Common myeloid progenitor, CD34-positive (primary cell): ENCODE data around the gene SLC9A8.

Experiments
- CTCF ChIA-PET: fragments of 350-600 bp; sonication (Branson Sonifier 250); formaldehyde crosslinking; loops from one replicate; lab custom pipeline; 2021; ENCODE audit warnings: antibody characterized with exemption; lab: Charles Lee
- POLR2A ChIA-PET: fragments of 350-600 bp; sonication (Branson Sonifier 250); formaldehyde crosslinking; loops from one replicate; lab custom pipeline; 2021; ENCODE audit warnings: antibody characterized with exemption; lab: Charles Lee
- DNase-seq, 3 donors: peaks; one replicate each; pipeline versions ENCODE4 v3.0.0 to v3.0.0-alpha.2; 2013
- H3K27ac ChIP-seq, 2 experiments: 1 replicate in 1 of 2; 2 replicates in 1 of 2; pipeline ENCODE4 v1.7.0; 2013; ENCODE audit warnings: inconsistent platforms in 2 of 2, low read length in 2 of 2, mild to moderate bottlenecking in 2 of 2, low read depth in 1 of 2, moderate library complexity in 1 of 2; ENCODE audit not compliant: severe bottlenecking in 2 of 2, insufficient read depth in 1 of 2, poor library complexity in 1 of 2
- H3K27me3 ChIP-seq, 5 experiments: replicated peaks in 2 of 5; 1 replicate in 3 of 5; 2 replicates in 2 of 5; pipeline versions ENCODE4 v1.6.1 to v1.7.0; 2013; ENCODE audit warnings: low read length in 4 of 5, mild to moderate bottlenecking in 2 of 5, moderate library complexity in 2 of 5, inconsistent platforms in 1 of 5; ENCODE audit not compliant: insufficient read depth in 5 of 5, control insufficient read depth in 4 of 5
- H3K36me3 ChIP-seq, 4 experiments: 1 replicate in 2 of 4; 2 replicates in 2 of 4; pipeline versions ENCODE4 v1.6.1 to v1.7.0; 2013; ENCODE audit warnings: low read length in 3 of 4, control low read depth in 1 of 4, mild to moderate bottlenecking in 1 of 4; ENCODE audit not compliant: control insufficient read depth in 4 of 4, insufficient read depth in 4 of 4
- H3K4me1 ChIP-seq, 4 experiments: 1 replicate in 3 of 4; 2 replicates in 1 of 4; pipeline versions ENCODE4 v1.6.1 to v1.7.1; 2013; ENCODE audit warnings: low read length in 3 of 4, mild to moderate bottlenecking in 3 of 4, control low read depth in 1 of 4, inconsistent platforms in 1 of 4, moderate library complexity in 1 of 4; ENCODE audit not compliant: control insufficient read depth in 4 of 4, insufficient read depth in 4 of 4; ENCODE audit errors: control extremely low read depth in 1 of 4
- H3K4me3 ChIP-seq, 7 experiments: 1 replicate in 4 of 7; 2 replicates in 3 of 7; pipeline versions ENCODE4 v1.5.1 to v1.7.0; 2013; ENCODE audit warnings: mild to moderate bottlenecking in 7 of 7, low read length in 6 of 7, moderate library complexity in 6 of 7, inconsistent platforms in 2 of 7, low read depth in 2 of 7, control low read depth in 1 of 7; ENCODE audit not compliant: insufficient read depth in 4 of 7, control insufficient read depth in 1 of 7; ENCODE audit errors: extremely low read depth in 1 of 7
- H3K9me3 ChIP-seq, 5 experiments: 1 replicate in 4 of 5; 2 replicates in 1 of 5; pipeline versions ENCODE4 v1.6.1 to v1.7.1; 2013; ENCODE audit warnings: low read length in 4 of 5, mild to moderate bottlenecking in 2 of 5, inconsistent platforms in 1 of 5, low read depth in 1 of 5, moderate library complexity in 1 of 5; ENCODE audit not compliant: control insufficient read depth in 4 of 5, insufficient read depth in 2 of 5; ENCODE audit errors: control extremely low read depth in 1 of 5
- WGBS: methylation state at CpG from one replicate; pipeline ENCODE4 v1.1.5; 2013; ENCODE audit not compliant: insufficient coverage; 5-methylcytosine and 5-hydroxymethylcytosine counted together

The SLC9A8 gene

GRCh38 chr20:49914310-49915117 is 101.9 kb downstream of the SLC9A8 start:
- H3K4me1 ChIP-seq, result peaks cover 0 to 26% (median 21%) of the 10 kb centered on the region in 4 experiments
- peak overlapping the region; percentile 98 to 100 for H3K27ac ChIP-seq
- CTCF ChIA-PET, result interaction anchor here (0.6 to 1.8 kb wide), 8 partner anchors 10 to 82 kb away, joined by 3 to 11 read pairs (median 4); partner anchors contain the start of gene RNF114
- POLR2A ChIA-PET, result interaction anchor here (0.7 to 1.2 kb wide), 3 partner anchors 11 to 68 kb away, joined by 3 to 4 read pairs (median 3); no protein-coding TSS in a partner anchor
- WGBS, result 12% methylated on average over 19 of the region's 19 CpGs
- no peaks in the 10 kb centered on the region for H3K27me3 ChIP-seq
- H3K36me3 ChIP-seq, result peaks cover 3 to 13% (median 7%) of the 10 kb centered on the region in 4 experiments
- peak overlapping the region; percentile 77 to 97 (median 92) for H3K4me3 ChIP-seq
- no peaks in the 10 kb centered on the region for H3K9me3 ChIP-seq
- DNase-seq, result peak in 2 of 3 donors; percentile 48 to 64

DNA sequence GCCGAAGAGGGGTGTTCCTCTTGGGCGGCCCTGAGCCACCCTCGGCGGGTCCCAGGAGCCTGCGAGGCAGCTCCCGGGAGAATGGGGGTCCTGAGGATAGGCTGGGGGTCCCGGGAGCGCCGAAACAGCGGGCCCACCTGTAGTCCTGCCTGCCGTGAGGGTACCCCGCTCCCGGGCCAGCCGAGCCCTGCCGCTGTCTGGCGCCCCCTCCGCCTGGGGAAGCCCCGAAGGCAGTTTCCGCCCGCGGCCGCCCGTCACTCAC is 102.4 kb downstream of the SLC9A8 start:
- Histone ChIP-seq H3K9me3 (no peaks in the 10 kb centered on the region), H3K27me3 (no peaks in the 10 kb centered on the region), H3K4me1 (peaks cover 0 to 26% (median 21%) of the 10 kb centered on the region in 4 experiments), H3K36me3 (peaks cover 0 to 7% (median 5%) of the 10 kb centered on the region in 4 experiments), H3K27ac (peak overlapping the region; percentile 98 to 100), H3K4me3 (peak overlapping the region; percentile 77 to 97 (median 92))
- POLR2A ChIA-PET, result interaction anchor here (0.8 to 1.2 kb wide), 2 partner anchors 11 to 69 kb away, joined by 3 to 4 read pairs; no protein-coding TSS in a partner anchor
- DNase-seq, result no peak
- 0% methylated on average over 15 of the region's 23 CpGs for WGBS
- CTCF ChIA-PET, result interaction anchor here (0.7 to 1.8 kb wide), 4 partner anchors 11 to 34 kb away, joined by 3 to 11 read pairs (median 6); partner anchors contain the start of gene RNF114

GRCh38 chr20:49915380-49916145 is 102.9 kb downstream of the SLC9A8 start, which contains the start of gene SPATA2:
SPATA2 (minus strand) TSS chr20:49915529; CDS start chr20:49908490, 7,039 bp downstream.
- Histone ChIP-seq H3K4me3 (peak within 1 kb of the TSS; percentile 77 to 97 (median 92)), H3K36me3 (peaks cover 0 to 5% (median 2%) of the 10 kb centered on the region in 4 experiments), H3K27me3 (no peaks in the 10 kb centered on the region), H3K27ac (peak within 1 kb of the TSS; percentile 98 to 100), H3K9me3 (no peaks in the 10 kb centered on the region), H3K4me1 (peaks cover 0 to 26% (median 21%) of the 10 kb centered on the region in 4 experiments)
- POLR2A ChIA-PET, result interaction anchor here (0.9 to 1.2 kb wide), 2 partner anchors 12 to 20 kb away, joined by 3 to 4 read pairs; partner anchors contain the start of gene RNF114
- under 1% methylated on average over 61 of the region's 69 CpGs for WGBS
- peak; percentile 96 for DNase-seq
- CTCF ChIA-PET, result interaction anchor here (0.8 to 1.9 kb wide), 3 partner anchors 15 to 169 kb away, joined by 3 to 5 read pairs (median 3); no protein-coding TSS in a partner anchor

DNA sequence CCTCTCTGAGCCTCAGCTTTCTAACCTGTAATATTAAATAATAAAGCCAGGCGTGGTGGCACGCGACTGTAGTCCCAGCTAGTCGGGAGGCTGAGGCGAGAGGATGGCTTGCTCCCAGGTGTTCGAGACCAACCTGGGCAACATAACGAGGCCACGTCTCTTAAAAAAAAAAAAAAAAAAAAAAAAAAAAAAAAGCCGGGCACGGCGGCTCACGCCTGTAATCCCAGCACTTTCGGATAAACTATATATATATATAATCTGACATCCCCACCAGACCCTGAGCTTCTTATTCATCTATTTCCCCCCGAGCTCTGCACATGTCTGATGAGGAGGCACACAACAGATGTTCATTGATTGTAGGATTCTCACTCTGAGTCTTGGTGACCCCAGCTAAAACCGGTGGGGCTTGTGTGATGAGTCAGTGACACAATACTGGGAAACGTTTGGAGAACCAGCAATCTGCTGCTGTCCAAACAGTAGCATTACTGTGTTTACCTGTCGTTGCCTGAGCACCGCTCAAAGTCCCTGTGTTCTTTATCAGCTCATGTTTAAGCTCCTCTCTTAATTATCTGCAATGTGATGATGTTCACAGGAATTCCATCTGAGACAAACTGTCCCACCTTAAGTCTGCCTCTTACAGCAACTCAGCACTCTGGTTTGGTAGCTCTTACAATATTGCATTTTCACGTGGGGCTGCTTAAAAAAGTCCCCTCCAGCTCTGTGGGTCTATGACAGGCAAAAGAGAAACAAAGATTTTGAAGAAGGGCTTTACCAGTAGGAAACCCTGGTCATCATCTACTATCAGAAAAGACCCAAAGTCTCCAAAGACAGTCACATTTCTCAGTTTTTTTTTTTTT is 103.7 kb downstream of the SLC9A8 start:
- H3K4me3 ChIP-seq, result peak overlapping the region; percentile 77 to 97 (median 92)
- peak in 2 of 3 donors; percentile 68 to 75 for DNase-seq
- ChIA-PET POLR2A (interaction anchor here (0.9 kb wide), 1 partner anchor 20 kb away, joined by 3 read pairs; the partner anchor contains the start of gene RNF114), CTCF (interaction anchor here (0.5 to 1.9 kb wide), 5 partner anchors 10 to 168 kb away, joined by 3 to 5 read pairs (median 3); no protein-coding TSS in a partner anchor)
- WGBS, result 69% methylated on average over 4 of the region's 19 CpGs
- peaks cover 0 to 5% (median 2%) of the 10 kb centered on the region in 4 experiments for H3K36me3 ChIP-seq
- H3K27ac ChIP-seq, result peak overlapping the region; percentile 98 to 100
- H3K9me3 ChIP-seq, result no peaks in the 10 kb centered on the region
- H3K27me3 ChIP-seq, result no peaks in the 10 kb centered on the region
- peaks cover 0 to 26% (median 21%) of the 10 kb centered on the region in 4 experiments for H3K4me1 ChIP-seq

GRCh38 chr20:49918446-49918845 is 105.8 kb downstream of the SLC9A8 start:
- no peaks in the 10 kb centered on the region for H3K9me3 ChIP-seq
- no peak overlapping the region for H3K4me3 ChIP-seq
- peaks cover 0 to 26% (median 20%) of the 10 kb centered on the region in 4 experiments for H3K4me1 ChIP-seq
- CTCF ChIA-PET, result interaction anchor here (1.0 to 1.6 kb wide), 3 partner anchors 10 to 25 kb away, joined by 3 to 4 read pairs (median 4); no protein-coding TSS in a partner anchor
- DNase-seq, result no peak
- H3K36me3 ChIP-seq, result no peaks in the 10 kb centered on the region
- POLR2A ChIA-PET, result no interaction called here
- WGBS, result 100% methylated on average over 1 of the region's 3 CpGs
- H3K27ac ChIP-seq, result no peak overlapping the region
- no peaks in the 10 kb centered on the region for H3K27me3 ChIP-seq

DNA sequence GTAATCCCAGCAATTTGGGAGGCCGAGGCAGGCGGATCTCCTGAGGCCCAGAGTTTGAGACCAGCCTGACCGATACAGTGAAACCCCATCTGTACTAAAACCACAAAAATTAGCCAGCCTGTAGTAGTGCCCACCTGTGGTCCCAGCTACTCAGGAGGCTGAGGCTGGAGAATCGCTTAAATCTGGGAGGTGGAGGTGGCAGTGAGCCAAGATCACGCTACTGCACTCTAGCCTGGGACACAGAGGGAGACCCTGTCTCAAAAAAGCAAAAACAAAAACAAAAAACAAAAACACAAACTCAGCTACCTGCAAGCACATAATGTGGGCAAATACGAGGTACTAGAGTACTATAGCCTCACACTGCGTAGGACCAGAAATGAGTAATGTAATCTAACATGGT is 106.4 kb downstream of the SLC9A8 start:
- POLR2A ChIA-PET, result no interaction called here

More for the DNA sequence above, 106.4 kb downstream of the SLC9A8 start:
- CTCF ChIA-PET, result interaction anchor here (1.0 to 1.6 kb wide), 3 partner anchors 9 to 25 kb away, joined by 3 to 4 read pairs (median 4); no protein-coding TSS in a partner anchor
- 77% methylated on average over 6 of the region's 7 CpGs for WGBS
- H3K4me1 ChIP-seq, result peaks cover 0 to 20% (median 17%) of the 10 kb centered on the region in 4 experiments
- no peak overlapping the region for H3K27ac ChIP-seq
- H3K9me3 ChIP-seq, result no peaks in the 10 kb centered on the region
- H3K27me3 ChIP-seq, result no peaks in the 10 kb centered on the region
- no peak overlapping the region for H3K4me3 ChIP-seq
- H3K36me3 ChIP-seq, result no peaks in the 10 kb centered on the region
- no peak for DNase-seq
